GOT3 (cell line): ENCODE data around the gene TBC1D19.
"Not testable (repeated sequence)": the region's sequence is repeated elsewhere in the genome, so short reads cannot be mapped to it uniquely, and the experiment has no call there.

Experiments used
- DNase-seq: peaks from one replicate; lab custom pipeline; 2025; ENCODE audit warnings: mixed read lengths; lab: John Stamatoyannopoulos, UW

The TBC1D19 gene

GRCh38 chr4:26682436-26682835 is 98.6 kb downstream of the TBC1D19 start:
- DNase-seq: no peak

- no peak for DNase-seq
Observed at GRCh38 chr4:26685250-26685649, 101.4 kb downstream of the TBC1D19 start.

GRCh38 chr4:26687728-26688127 is 103.8 kb downstream of the TBC1D19 start:
- DNase-seq: no peak

- DNase-seq: no peak
Observed at GRCh38 chr4:26690506-26690905, 106.6 kb downstream of the TBC1D19 start.

GRCh38 chr4:26692014-26692726 is 108.3 kb downstream of the TBC1D19 start:
- no peak for DNase-seq

- not testable (repeated sequence) for DNase-seq
Observed at GRCh38 chr4:26694131-26694530, 110.2 kb downstream of the TBC1D19 start.

GRCh38 chr4:26700110-26700509 is 116.2 kb downstream of the TBC1D19 start:
- no peak for DNase-seq

- no peak for DNase-seq
Observed at GRCh38 chr4:26701095-26701494, 117.2 kb downstream of the TBC1D19 start.

- DNase-seq: no peak
Observed at GRCh38 chr4:26701786-26702227, 117.9 kb downstream of the TBC1D19 start.

- DNase-seq: no peak
Observed at GRCh38 chr4:26707342-26707741, 123.5 kb downstream of the TBC1D19 start.

- no peak for DNase-seq
Observed at GRCh38 chr4:26709246-26709645, 125.4 kb downstream of the TBC1D19 start.

GRCh38 chr4:26713563-26714151 is 129.8 kb downstream of the TBC1D19 start:
- DNase-seq: no peak

GRCh38 chr4:26715636-26716242 is 131.9 kb downstream of the TBC1D19 start:
- no peak for DNase-seq

GRCh38 chr4:26717332-26717731 is 133.4 kb downstream of the TBC1D19 start:
- no peak for DNase-seq

- DNase-seq: no peak
Observed at GRCh38 chr4:26719954-26720552, 136.2 kb downstream of the TBC1D19 start.

- no peak for DNase-seq
Observed at GRCh38 chr4:26721685-26722084, 137.8 kb downstream of the TBC1D19 start.

GRCh38 chr4:26723216-26723615 is 139.3 kb downstream of the TBC1D19 start:
- DNase-seq: no peak

- no peak for DNase-seq
Observed at GRCh38 chr4:26724534-26724933, 140.7 kb downstream of the TBC1D19 start.

GRCh38 chr4:26726655-26727387 is 142.9 kb downstream of the TBC1D19 start:
- DNase-seq: no peak

- no peak for DNase-seq
Observed at GRCh38 chr4:26727844-26728243, 144.0 kb downstream of the TBC1D19 start.

- DNase-seq: no peak
Observed at GRCh38 chr4:26729027-26729426, 145.1 kb downstream of the TBC1D19 start.

GRCh38 chr4:26729547-26729946 is 145.7 kb downstream of the TBC1D19 start:
- DNase-seq: no peak
